ENCODE results near the gene LRRC75A.

DNA sequence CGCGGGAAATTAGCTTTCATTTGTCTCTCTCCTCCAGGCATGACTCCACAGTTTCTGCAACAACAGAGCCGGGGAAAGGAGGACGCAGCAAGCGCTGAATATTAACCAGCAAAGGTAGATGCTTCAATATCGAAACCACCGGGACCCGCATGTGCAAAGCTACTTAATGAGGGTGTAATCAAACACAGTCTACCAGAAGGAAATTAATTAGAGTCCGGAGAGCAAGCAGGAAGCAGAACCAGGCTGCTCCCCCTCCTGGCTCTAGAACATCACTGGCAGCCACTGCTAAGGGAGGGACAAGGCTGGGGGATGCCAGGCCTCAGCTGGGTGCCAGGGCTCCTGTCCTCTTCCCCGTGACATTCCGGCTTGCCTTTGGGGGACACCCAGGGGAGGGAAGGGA, 21.7 kb downstream of the LRRC75A start:
- TF ChIP-seq EP300 (IDR thresholded peaks at IDR 0.05) (no peak), POLR2A (IDR thresholded peaks at IDR 0.05) (no peak)
- TF ChIP-seq, protein P1, sequence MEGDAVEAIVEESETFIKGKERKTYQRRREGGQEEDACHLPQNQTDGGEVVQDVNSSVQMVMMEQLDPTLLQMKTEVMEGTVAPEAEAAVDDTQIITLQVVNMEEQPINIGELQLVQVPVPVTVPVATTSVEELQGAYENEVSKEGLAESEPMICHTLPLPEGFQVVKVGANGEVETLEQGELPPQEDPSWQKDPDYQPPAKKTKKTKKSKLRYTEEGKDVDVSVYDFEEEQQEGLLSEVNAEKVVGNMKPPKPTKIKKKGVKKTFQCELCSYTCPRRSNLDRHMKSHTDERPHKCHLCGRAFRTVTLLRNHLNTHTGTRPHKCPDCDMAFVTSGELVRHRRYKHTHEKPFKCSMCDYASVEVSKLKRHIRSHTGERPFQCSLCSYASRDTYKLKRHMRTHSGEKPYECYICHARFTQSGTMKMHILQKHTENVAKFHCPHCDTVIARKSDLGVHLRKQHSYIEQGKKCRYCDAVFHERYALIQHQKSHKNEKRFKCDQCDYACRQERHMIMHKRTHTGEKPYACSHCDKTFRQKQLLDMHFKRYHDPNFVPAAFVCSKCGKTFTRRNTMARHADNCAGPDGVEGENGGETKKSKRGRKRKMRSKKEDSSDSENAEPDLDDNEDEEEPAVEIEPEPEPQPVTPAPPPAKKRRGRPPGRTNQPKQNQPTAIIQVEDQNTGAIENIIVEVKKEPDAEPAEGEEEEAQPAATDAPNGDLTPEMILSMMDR (IDR thresholded peaks at IDR 0.05): no peak
